Stimulated activated CD8-positive, alpha-beta memory T cell treated with anti-CD3 and anti-CD28 coated beads, Interleukin-7, amount 100 ng/mL, for 4 hours (primary cell): ENCODE results near the gene TGFBR3.

Experiments
- DNase-seq, 2 donors: peaks; one replicate each; pipeline ENCODE4 v3.0.0-alpha.2; 2020; ENCODE audit warnings: low read depth in 2 of 2

TGFBR3 gene

GRCh38 chr1:91799159-91799558 lies 86.8 kb downstream of the TGFBR3 start:
- no peak for DNase-seq

- DNase-seq = no peak
Observed at GRCh38 chr1:91798740-91799139, 87.2 kb downstream of the TGFBR3 start.

GRCh38 chr1:91798241-91798648 lies 87.7 kb downstream of the TGFBR3 start:
- DNase-seq = no peak

GRCh38 chr1:91797164-91797563 lies 88.8 kb downstream of the TGFBR3 start:
- DNase-seq = no peak

GRCh38 chr1:91796390-91796654 lies 89.6 kb downstream of the TGFBR3 start:
- no peak for DNase-seq

GRCh38 chr1:91795591-91796389 lies 90.2 kb downstream of the TGFBR3 start:
- DNase-seq = no peak

GRCh38 chr1:91793877-91794276 lies 92.1 kb downstream of the TGFBR3 start:
- no peak for DNase-seq

- no peak for DNase-seq
Observed at GRCh38 chr1:91793189-91793588, 92.8 kb downstream of the TGFBR3 start.

GRCh38 chr1:91792489-91793071 lies 93.4 kb downstream of the TGFBR3 start:
- no peak for DNase-seq

- DNase-seq = no peak
Observed at GRCh38 chr1:91791691-91792488, 94.1 kb downstream of the TGFBR3 start.

GRCh38 chr1:91791103-91791502 lies 94.8 kb downstream of the TGFBR3 start:
- no peak for DNase-seq

GRCh38 chr1:91790392-91790791 lies 95.6 kb downstream of the TGFBR3 start:
- DNase-seq = no peak

GRCh38 chr1:91789273-91789997 lies 96.5 kb downstream of the TGFBR3 start:
- no peak for DNase-seq

- no peak for DNase-seq
Observed at GRCh38 chr1:91787919-91788318, 98.0 kb downstream of the TGFBR3 start.

- no peak for DNase-seq
Observed at GRCh38 chr1:91784616-91785015, 101.3 kb downstream of the TGFBR3 start.

- no peak for DNase-seq
Observed at GRCh38 chr1:91784191-91784590, 101.8 kb downstream of the TGFBR3 start.

GRCh38 chr1:91783423-91784170 lies 102.4 kb downstream of the TGFBR3 start:
- DNase-seq = no peak

GRCh38 chr1:91781901-91782622 lies 103.9 kb downstream of the TGFBR3 start:
- no peak for DNase-seq

- no peak for DNase-seq
Observed at GRCh38 chr1:91781371-91781825, 104.6 kb downstream of the TGFBR3 start.

GRCh38 chr1:91779548-91780021 lies 106.4 kb downstream of the TGFBR3 start:
- no peak for DNase-seq

GRCh38 chr1:91778964-91779363 lies 107.0 kb downstream of the TGFBR3 start:
- no peak for DNase-seq
